HG03060 (cell line): ENCODE results near the gene FCHO2.
A peak's percentile ranks its signal among the peaks of the same experiment; 100 is the strongest.
"Not testable (repeated sequence)": the region's sequence is repeated elsewhere in the genome, so short reads cannot be mapped to it uniquely, and the experiment has no call there.

Experiments
- ATAC-seq: cut with Tn5 transposase; IDR thresholded peaks from one replicate; pipeline ENCODE4 v1.9.1; 2021; ENCODE audit warnings: low read depth, moderate number of reproducible peaks; ENCODE audit not compliant: unreplicated experiment

The FCHO2 gene

GRCh38 chr5:72955768-72956323 lies at the start of gene FCHO2:
TSS of gene FCHO2 (plus strand) at chr5:72956041. CDS start at chr5:72956097, 56 bp downstream.
- ATAC-seq = peak; percentile 72

GRCh38 chr5:72906806-72907205 lies 49.0 kb upstream of the FCHO2 start:
- ATAC-seq = no peak

- no peak for ATAC-seq
Observed at GRCh38 chr5:72908664-72909063, 47.2 kb upstream of the FCHO2 start.

- no peak for ATAC-seq
Observed at GRCh38 chr5:72917371-72917776, 38.5 kb upstream of the FCHO2 start.

GRCh38 chr5:72920690-72921502 lies 34.9 kb upstream of the FCHO2 start:
- ATAC-seq = no peak

GRCh38 chr5:72921886-72922285 lies 34.0 kb upstream of the FCHO2 start:
- no peak for ATAC-seq

GRCh38 chr5:72922422-72922821 lies 33.4 kb upstream of the FCHO2 start:
- no peak for ATAC-seq

- ATAC-seq = no peak
Observed at GRCh38 chr5:72925336-72926010, 30.4 kb upstream of the FCHO2 start.

- not testable (repeated sequence) for ATAC-seq
Observed at GRCh38 chr5:72932686-72933085, 23.2 kb upstream of the FCHO2 start.

GRCh38 chr5:72934953-72935725 lies 20.7 kb upstream of the FCHO2 start:
- not testable (repeated sequence) for ATAC-seq

GRCh38 chr5:72936893-72937292 lies 18.9 kb upstream of the FCHO2 start:
- no peak for ATAC-seq

GRCh38 chr5:72937517-72938061 lies 18.3 kb upstream of the FCHO2 start:
- no peak for ATAC-seq

- ATAC-seq = no peak
Observed at GRCh38 chr5:72938206-72938605, 17.6 kb upstream of the FCHO2 start.

GRCh38 chr5:72940082-72940481 lies 15.8 kb upstream of the FCHO2 start:
- no peak for ATAC-seq

- ATAC-seq = no peak
Observed at GRCh38 chr5:72943307-72943706, 12.5 kb upstream of the FCHO2 start.

GRCh38 chr5:72947498-72947897 lies 8.3 kb upstream of the FCHO2 start:
- ATAC-seq = no peak

- no peak for ATAC-seq
Observed at GRCh38 chr5:72949481-72949880, 6.4 kb upstream of the FCHO2 start.

GRCh38 chr5:72951671-72952468 lies 4.0 kb upstream of the FCHO2 start:
- no peak for ATAC-seq

GRCh38 chr5:72954389-72954788 lies 1.5 kb upstream of the FCHO2 start:
- no peak for ATAC-seq
